NCI-H345 (cell line): ENCODE data around the gene SLC45A2.
"Not testable (repeated sequence)": the region's sequence is repeated elsewhere in the genome, so short reads cannot be mapped to it uniquely, and the experiment has no call there.

Experiments used
- DNase-seq: peaks from one replicate; lab custom pipeline; 2025; lab: John Stamatoyannopoulos, UW

Gene SLC45A2

DNA sequence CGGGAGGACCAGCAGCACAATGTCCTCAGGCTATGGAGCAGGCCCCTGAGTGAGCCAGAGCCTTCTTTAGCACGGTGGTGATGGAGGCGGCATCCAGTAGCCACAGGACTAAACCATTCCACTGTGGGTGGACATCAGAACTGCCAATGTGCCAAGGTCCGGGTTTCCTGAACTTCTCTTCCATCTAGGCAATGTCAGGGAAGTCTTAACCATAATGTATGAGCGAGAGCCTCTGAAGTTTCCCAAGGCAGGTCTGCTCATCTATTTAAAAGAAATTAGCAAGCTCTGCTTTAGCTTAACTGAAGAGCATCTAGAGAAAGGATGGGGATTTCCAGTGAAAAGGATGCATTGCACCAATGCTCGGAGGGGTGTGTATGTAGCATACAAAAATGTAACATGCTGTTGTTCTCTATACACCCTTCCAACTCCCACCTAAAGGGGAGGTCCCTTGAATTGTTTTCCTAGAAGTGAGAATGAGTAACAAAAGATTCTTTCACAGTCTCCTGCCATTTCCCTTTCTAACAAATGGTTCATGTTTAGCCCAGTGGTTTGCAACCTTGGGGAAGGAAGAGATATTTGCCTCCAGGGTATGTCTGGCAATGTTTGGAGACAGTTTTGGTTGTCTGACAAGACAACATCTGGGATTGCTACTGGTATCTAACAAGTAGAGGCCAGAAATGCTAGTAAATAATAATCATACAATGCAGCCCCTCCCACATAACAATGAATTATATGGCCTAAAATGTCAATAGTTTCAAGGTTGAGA lies 54.4 kb downstream of the SLC45A2 start:
- no peak for DNase-seq

DNA sequence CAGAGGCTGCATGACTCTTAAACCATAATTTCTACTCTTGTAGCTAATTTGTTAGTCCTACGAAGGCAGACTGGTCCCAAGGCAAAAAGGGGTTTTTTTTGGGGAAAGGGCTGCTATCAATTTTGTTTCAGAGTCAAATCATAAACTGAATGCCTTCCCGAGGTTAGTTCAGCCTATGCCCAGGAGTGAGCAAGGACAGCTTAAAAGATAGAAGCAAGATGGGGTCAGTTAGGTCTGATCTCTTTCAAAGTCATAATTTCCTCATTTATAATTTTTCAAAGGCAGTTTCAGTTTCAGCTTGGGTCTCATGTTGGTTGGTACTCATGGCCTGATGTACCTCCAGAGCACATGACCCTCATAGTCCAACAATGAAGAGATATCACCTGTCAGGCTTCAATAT lies 56.2 kb downstream of the SLC45A2 start:
- no peak for DNase-seq

DNA sequence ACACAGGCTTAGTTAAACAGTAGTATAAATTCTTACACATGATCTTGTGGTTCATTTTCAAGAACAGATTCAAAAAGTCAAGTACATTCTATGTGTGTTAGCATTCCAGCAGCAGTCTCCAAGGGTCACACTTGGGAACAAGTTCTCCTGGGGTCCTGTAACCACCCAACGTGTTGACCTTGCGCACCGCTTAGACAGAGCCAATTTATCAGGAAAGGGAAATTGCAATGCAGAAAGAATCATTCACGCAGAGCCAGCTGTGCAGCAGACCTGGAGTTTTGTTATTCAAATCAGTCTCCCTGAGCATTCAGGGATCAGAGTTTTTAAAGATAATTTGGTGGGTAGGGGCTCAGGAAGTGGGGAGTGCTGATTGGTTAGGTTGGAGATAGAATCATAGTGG lies 56.8 kb downstream of the SLC45A2 start:
- no peak for DNase-seq

DNA sequence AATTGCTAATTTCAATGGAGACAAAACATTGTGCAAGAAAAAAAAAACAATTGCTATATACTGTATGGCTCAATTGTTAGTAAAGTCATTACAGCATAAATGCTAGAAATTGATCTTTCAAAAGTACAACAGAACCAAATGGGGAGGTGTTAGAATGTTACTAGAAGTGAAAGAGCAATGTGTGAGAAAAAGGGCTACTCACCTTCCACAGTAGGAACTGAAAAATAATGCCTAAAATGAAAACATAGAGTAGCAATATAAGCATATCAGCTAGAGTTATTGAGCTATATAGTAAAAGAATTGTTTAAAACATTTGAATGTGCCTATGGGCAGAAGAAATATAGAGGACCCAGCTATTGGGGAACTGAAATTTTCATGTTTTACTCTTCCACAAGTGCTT lies 59.2 kb downstream of the SLC45A2 start:
- no peak for DNase-seq

DNA sequence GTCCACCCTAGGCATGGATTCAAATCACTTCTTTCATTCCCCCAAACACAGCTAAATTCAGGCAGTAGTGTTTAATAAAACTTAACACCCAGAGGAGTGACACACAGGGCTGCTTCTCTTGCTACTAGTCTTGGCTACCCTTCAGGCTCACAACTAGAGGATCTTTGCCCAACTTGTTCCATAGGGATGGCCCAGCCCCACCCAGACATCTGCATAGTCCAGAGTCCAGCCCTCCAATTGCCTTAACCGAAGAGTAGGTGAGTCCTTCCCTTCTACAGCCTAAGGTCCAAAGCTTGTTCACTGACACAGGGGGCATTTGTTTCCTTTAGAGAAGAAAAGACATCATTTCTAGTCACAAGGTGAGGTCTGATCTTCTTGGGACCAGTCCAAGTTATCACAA lies 63.5 kb downstream of the SLC45A2 start:
- no peak for DNase-seq

DNA sequence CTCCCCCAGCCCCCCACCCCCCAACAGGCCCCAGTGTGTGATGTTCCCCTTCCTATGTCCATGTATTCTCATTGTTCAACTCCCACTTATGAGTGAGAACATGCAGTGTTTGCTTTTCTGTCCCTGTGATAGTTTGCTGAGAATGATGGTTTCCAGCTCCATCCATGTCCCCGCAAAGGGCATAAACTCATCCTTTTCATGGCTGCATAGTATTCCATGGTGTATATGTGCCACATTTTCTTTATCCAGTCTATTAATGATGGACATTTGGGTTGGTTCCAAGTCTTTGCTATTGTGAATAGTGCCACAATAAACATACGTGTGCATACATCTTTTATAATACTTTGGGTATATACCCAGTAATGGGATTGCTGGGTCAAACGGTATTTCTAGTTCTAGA lies 69.6 kb downstream of the SLC45A2 start:
- DNase-seq: not testable (repeated sequence)

DNA sequence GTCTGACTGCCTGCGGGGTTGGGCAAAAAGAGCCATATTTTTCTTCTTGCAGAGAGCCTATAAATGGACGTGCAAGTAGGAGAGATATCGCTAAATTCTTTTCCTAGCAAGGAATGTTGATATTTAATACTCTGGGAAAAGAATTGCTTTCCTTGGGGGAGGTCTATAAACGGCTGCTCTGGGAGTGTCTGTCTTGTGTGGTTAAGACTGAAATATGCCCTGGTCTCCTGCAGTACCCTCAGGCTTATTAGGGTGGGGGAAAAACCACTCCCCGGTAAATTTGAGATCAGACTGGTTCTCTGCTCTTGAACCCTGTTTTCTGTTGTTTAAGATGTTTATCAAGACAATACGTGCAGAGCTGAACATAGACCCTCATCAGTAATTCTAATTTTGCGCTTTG lies 78.2 kb downstream of the SLC45A2 start:
- DNase-seq: not testable (repeated sequence)

DNA sequence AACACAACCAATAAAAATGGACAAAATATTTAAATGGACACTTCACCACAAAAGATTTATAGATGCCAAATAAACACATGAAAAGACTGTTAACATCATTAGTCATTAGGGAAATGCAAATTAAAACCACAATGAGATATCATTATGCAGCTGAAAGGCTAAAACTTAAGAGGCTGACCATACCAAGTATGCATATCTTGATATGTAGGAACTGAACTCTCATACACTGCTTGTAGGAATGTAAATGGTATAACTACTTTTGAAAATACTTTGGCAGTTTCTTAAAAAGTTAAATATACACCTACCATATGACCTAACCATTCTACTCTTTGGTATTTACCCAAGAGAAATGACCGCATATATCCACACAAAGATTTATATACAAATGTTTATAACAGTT lies 79.1 kb downstream of the SLC45A2 start:
- no peak for DNase-seq

DNA sequence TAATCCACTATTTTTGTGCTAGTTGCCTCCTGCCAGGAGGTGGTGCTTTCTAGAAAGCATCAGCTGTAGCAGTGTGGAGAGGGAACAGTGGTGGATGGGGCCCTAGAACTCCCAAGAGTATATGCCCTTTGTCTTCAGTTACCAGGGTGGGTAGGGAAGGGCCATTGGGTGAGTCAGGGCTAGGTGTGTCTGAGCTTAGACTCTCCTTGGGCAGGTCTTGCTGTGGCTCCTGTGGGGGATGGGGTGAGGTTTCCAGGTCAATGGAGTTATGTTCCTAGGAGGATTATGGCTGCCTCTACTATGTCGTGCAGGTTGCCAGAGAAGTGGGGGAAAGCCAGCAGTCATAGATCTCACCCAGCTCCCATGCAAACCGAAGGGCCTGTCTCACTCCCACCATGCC lies 81.4 kb downstream of the SLC45A2 start:
- no peak for DNase-seq

DNA sequence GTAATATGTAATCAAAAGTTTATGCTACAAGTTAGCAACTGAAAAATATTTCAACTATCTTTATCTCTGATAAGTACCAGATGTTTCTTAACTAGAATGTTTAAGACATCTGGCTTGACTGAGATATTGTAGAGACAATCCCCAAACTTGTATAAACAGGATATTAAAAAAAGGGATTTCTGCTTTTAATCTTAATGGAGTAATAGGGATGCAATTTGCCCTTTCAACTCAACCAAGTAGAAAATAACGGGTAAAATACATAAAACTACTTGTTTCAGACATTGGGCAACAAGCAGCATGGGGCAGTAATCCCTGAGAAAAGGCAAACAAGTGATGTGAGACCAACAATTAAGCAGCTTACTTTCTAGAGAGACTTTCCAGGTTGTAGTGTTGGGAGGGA lies 83.3 kb downstream of the SLC45A2 start:
- DNase-seq: no peak
